HG03571 (cell line): ENCODE results near the gene SMIM28.
"Not testable (repeated sequence)": the region's sequence is repeated elsewhere in the genome, so short reads cannot be mapped to it uniquely, and the experiment has no call there.

Experiments
- ATAC-seq: cut with Tn5 transposase; IDR thresholded peaks from one replicate; pipeline ENCODE4 v1.9.1; 2021; ENCODE audit not compliant: unreplicated experiment

SMIM28 gene

GRCh38 chr6:138377844-138378243 is at the start of gene SMIM28:
TSS of gene SMIM28 (plus strand) at chr6:138377905. CDS start at chr6:138378073, 168 bp downstream.
- ATAC-seq: no peak

DNA sequence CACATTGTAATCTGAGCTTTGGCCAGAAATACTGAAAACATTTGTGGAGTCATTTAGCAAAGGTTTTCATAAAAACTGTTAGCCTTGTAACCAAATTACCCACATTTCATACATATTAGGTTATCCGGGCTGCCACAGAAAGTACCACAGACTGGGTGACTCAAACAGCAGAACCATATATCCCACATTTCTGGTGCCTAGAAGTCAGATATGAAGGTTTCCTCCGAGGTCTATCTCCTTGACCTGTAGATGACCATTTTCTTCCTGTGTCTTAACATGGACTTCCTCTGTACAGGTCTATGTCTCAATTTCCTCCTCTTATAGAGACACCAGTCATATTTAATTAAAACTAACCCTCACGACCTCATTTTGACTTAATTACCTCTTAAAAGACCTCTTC is 49.5 kb upstream of the SMIM28 start:
- ATAC-seq: no peak

DNA sequence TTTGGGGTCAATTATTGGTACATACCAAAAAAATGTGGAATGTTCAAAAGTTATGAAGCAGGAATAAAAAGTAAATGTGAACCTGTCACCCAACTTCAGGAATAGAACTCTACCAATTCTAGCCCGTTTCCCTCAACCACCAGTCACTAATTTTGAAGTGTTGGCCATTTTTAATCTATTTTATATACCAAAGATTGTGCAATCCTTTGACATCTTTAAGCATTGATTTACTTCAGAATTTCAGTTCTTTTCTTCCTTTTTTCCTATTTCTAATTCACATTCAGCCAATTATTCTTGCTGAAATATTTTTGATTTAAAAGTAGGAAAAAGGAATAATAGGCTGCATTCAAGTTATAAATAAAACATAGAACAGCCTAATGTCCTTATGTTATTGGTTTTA is 46.9 kb upstream of the SMIM28 start:
- no peak for ATAC-seq

DNA sequence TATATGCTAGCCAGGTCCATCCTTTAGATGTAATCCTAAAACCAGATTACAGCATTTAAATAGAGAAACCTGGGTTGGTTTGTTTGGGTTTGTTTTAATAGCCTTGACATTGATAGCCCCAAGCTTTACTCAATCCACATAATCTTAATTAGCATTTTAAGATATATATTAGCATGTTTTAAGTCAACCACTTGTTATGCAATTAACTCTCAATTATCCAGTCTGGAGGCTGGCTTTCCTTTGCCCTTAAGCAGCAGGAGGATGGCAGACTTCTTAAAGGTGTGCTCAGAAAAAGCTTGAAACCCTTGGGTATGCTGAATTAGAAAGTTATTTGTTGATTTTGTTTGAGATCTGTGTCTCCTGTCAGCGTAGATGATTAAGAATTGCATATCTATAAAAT is 46.3 kb upstream of the SMIM28 start:
- no peak for ATAC-seq

DNA sequence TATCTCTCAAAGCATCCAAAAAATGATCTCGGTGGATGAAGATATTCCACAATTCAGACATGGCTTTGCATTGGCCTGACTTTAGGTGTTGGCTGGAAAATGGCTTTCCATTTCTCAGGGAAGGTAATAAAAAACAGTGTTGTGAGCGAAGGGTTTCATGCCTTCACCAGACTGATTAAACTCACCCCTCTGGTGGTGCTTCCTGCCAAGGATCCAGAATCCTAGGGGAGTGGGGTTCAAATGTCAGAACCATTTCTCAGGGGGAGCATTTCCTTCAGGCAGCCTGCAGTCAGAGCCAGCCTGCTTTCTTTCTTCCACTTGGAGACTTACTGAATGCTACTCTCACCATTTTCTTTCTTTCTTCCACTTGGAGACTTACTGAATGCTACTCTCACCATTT is 45.7 kb upstream of the SMIM28 start:
- no peak for ATAC-seq

GRCh38 chr6:138334000-138334399 is 43.7 kb upstream of the SMIM28 start:
- no peak for ATAC-seq

GRCh38 chr6:138334963-138335362 is 42.7 kb upstream of the SMIM28 start:
- ATAC-seq: no peak

GRCh38 chr6:138336221-138336620 is 41.5 kb upstream of the SMIM28 start:
- ATAC-seq: no peak

- ATAC-seq: no peak
Measured at GRCh38 chr6:138337076-138337475, 40.6 kb upstream of the SMIM28 start.

DNA sequence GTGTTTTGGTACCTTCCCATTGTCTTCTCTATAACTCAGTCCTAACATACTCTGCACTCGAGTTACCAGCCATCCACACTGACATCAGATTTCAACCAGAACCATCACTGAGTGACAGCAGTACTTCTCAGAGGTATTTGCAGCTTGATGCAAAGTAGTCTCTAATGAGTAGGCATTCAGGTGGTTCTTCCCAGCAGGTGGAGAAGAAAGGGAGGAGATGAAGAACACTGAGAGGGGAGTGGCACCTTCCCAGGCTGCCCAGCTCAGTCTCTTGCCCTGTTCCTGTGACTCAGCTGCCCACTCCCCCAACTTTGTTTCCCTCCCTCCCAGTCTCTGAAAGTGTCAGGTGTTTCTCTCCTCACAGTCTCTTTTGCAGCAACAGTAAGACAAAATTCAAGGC is 38.7 kb upstream of the SMIM28 start:
- ATAC-seq: no peak

DNA sequence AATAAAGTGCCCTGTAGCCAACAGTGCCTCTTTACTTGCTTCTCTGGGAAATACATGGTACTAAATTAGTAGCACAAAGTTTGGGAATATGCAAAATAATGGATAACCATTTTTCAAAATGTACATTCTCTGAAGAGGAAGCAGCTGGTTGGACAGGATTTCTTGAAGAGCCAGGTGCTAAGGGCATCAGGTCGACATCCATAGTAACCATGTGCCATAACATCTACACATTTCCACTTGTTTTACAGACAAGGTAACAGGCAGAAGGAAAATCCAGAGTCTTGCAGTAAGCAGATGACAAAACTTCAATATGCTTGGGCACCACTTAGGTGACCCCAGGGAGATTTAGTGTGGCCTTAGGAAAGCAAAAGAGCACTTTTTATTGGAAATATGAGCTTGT is 36.5 kb upstream of the SMIM28 start:
- no peak for ATAC-seq

GRCh38 chr6:138343112-138343511 is 34.6 kb upstream of the SMIM28 start:
- no peak for ATAC-seq

DNA sequence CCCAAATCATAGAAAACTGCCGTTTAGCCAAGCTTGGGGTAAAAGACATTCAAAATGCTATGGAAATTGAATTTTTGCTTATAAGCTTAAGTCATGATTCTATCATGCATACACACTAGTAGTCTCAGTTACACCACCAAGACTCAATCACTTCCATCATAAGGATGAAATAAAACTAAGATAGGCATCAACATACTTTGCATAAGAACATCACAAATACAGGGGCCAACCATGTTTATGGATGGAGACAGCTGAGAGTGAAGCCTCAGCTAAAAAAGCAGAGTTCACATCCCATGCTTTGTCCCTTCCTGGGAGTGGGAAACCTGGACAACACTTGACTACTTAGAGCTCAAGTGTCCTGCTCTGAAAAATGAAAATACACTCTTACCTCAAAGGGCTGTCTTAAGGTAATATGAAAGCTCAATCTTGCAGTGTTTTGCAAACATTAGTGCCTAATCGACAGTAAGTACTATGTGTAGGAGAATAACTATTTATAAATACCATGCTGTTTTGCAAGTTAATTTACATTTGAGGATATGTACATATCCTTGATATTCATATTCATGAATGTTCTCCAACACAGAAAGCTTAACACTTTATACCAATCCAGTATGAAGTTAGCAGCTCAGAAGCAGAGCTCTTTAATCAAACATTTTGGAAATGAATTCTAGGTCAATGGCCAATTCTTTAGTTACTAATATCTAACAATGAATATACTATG is 32.0 kb upstream of the SMIM28 start:
- ATAC-seq: no peak

GRCh38 chr6:138346302-138347195 is 31.2 kb upstream of the SMIM28 start:
- ATAC-seq: no peak

DNA sequence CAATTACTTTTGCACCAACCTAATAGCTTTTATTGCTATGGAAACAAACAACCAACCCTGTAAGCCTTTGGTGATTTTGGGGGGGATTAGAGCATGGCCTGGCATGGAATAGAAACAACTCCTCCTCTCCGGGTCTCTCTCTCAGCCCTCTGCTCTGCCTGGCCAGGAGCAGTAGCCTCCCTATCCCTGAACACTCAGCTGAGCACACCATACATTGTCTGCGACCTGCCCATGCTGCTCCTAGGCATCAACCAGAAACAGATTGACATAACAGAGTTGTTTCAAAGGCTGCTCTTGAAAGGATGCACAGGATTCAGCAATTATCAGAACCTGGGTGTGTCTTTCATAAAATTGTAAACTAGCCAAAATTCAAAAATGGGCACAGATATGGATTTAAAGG is 29.8 kb upstream of the SMIM28 start:
- ATAC-seq: no peak

DNA sequence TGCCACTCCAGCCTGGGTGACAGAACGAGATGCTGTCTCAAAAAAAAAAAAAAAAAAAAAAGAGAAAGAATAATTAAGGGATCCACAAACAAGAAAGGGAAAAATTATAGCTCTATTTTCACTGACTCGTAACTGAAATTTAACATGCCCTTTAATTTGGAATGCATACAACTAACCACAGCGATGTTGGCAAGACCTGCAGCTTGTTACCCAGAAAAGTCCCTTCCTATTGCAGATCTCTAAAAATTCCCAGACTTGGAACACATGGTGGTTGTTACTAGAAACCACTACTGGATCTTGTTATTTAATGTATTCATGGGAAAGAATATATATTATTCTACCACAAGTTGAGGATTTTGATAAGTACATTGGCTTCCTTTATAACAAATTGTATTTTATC is 27.8 kb upstream of the SMIM28 start:
- ATAC-seq: no peak

GRCh38 chr6:138357928-138358327 is 19.8 kb upstream of the SMIM28 start:
- no peak for ATAC-seq

- ATAC-seq: not testable (repeated sequence)
Measured at GRCh38 chr6:138368684-138369083, 9.0 kb upstream of the SMIM28 start.

DNA sequence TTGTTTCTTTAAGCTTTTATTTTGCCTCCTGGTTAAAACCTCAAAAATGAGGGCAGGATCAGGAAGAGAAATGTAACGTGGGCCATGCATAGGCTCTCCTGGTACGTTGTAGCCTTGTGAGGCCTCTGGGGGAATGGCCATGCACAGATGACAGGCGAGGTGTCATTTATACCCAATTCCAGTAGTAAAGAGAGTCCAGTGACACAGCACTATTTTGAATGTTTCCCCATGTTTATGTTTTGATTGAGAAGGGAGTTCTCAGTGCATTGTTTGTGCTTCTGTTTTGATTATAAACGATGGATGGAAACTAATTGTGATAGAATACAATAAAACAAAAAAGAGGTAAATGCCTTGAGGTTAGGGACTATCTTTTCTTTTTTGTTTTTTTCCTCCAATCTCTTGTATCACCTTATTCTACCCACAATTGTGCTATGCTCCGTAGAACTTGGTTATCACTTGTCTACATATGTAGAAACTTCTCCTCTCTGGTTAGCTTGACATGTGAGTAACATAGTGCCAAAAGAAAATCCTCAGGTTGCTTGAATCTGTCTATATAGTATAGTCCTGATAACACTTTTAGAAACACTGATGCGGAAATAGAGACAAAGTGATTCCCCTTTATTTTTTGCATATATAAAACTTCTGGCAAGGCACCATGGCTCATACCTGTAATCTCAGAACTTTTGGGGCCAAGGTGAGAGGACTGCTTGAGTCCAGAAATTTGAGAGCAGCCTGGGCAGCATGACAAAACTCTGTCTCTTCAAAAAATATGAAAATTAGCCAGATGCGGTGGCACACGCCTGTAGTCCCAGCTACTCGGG is 6.9 kb upstream of the SMIM28 start:
- no peak for ATAC-seq

GRCh38 chr6:138371452-138371711 is 6.3 kb upstream of the SMIM28 start:
- no peak for ATAC-seq

GRCh38 chr6:138371720-138372119 is 6.0 kb upstream of the SMIM28 start:
- ATAC-seq: no peak
